HG03139 (cell line): ENCODE measurements around the gene CABYR.

Source experiments
- ATAC-seq: cut with Tn5 transposase; IDR thresholded peaks from one replicate; pipeline ENCODE4 v1.9.1; 2021; ENCODE audit not compliant: unreplicated experiment

Gene CABYR

GRCh38 chr18:24138789-24139616 lies at the start of gene CABYR:
TSS of gene CABYR (plus strand) at chr18:24139062. CDS start at chr18:24143115, 4,053 bp downstream.
- peak; percentile 85 for ATAC-seq

- ATAC-seq, result no peak
Observed at GRCh38 chr18:24089076-24089475, 49.8 kb upstream of the CABYR start.

GRCh38 chr18:24089515-24090337 lies 49.1 kb upstream of the CABYR start:
- ATAC-seq, result no peak

GRCh38 chr18:24090876-24091275 lies 48.0 kb upstream of the CABYR start:
- no peak for ATAC-seq

- no peak for ATAC-seq
Observed at GRCh38 chr18:24094561-24094960, 44.3 kb upstream of the CABYR start.

- ATAC-seq, result no peak
Observed at GRCh38 chr18:24095976-24096375, 42.9 kb upstream of the CABYR start.

GRCh38 chr18:24103320-24104021 lies 35.4 kb upstream of the CABYR start:
- ATAC-seq, result no peak

GRCh38 chr18:24104486-24104885 lies 34.4 kb upstream of the CABYR start:
- ATAC-seq, result no peak

GRCh38 chr18:24108641-24109040 lies 30.2 kb upstream of the CABYR start:
- no peak for ATAC-seq

- ATAC-seq, result no peak
Observed at GRCh38 chr18:24111936-24112335, 26.9 kb upstream of the CABYR start.

GRCh38 chr18:24112464-24112863 lies 26.4 kb upstream of the CABYR start:
- ATAC-seq, result no peak

GRCh38 chr18:24112874-24113615 lies 25.8 kb upstream of the CABYR start:
- ATAC-seq, result no peak

- ATAC-seq, result no peak
Observed at GRCh38 chr18:24114924-24115549, 23.8 kb upstream of the CABYR start.

GRCh38 chr18:24115628-24116027 lies 23.2 kb upstream of the CABYR start:
- no peak for ATAC-seq

- peak; percentile 76 for ATAC-seq
Observed at GRCh38 chr18:24118750-24119577, 19.9 kb upstream of the CABYR start.

- no peak for ATAC-seq
Observed at GRCh38 chr18:24120676-24121075, 18.2 kb upstream of the CABYR start.

GRCh38 chr18:24121625-24122024 lies 17.2 kb upstream of the CABYR start:
- no peak for ATAC-seq

GRCh38 chr18:24126155-24126961 lies 12.5 kb upstream of the CABYR start:
- ATAC-seq, result no peak

- no peak for ATAC-seq
Observed at GRCh38 chr18:24127735-24128134, 11.1 kb upstream of the CABYR start.
